Skin epidermis (tissue), 12 donors: ENCODE measurements around the gene ZSWIM5.
"Not testable (repeated sequence)": the region's sequence is repeated elsewhere in the genome, so short reads cannot be mapped to it uniquely, and the experiment has no call there.

Experiments
- H3K27ac ChIP-seq, 21 experiments: fragments of 200-600 bp; sonication (generic) in 11 of 21; one replicate each; pipeline ENCODE4 v1.5.0; 2020; ENCODE audit warnings: mild to moderate bottlenecking in 3 of 21, inconsistent platforms in 2 of 21, moderate library complexity in 2 of 21
- H3K4me3 ChIP-seq, 7 experiments: fragments of 200-600 bp; sonication (generic) in 2 of 7; one replicate each; pipeline ENCODE4 v1.5.0; 2020; ENCODE audit warnings: inconsistent platforms in 2 of 7, mild to moderate bottlenecking in 2 of 7, moderate library complexity in 1 of 7

The ZSWIM5 gene

DNA sequence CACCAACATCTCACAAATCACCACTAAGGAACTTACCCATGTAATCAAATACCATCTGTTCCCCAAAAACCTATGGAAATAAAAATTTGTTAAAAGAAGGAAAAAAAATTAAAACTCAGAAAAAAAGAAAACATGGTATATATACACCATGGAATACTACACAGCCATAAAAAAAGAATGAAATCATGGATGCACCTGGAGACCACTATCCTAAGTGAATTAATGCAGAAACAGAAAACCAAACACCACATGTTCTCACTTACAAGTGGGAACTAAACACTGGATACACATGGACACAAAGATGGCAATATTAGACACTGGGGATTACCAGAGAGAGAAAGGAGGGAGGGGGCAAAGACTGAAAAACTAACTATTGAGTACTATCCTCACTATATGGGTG lies 50.4 kb downstream of the ZSWIM5 start:
- H3K27ac ChIP-seq, result no peak overlapping the region

DNA sequence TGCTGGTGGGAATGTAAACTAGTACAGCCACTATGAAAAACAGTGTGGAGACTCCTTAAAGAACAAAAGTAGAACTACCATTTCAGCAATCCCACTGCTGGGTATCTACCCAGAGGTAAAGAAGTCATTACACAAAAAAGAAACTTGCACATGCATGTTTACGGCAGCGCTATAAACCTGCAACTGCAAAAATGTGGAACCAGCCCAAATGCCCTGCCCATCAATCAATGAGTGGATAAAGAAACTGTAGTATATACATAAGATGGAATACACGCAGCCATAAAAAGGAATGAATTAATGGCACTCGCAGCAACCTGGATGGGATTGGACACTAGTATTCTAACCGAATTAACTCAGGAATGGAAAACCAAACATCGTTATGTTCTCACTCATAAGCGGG lies 51.0 kb downstream of the ZSWIM5 start:
- Histone ChIP-seq H3K4me3 (no peak overlapping the region), H3K27ac (no peak overlapping the region)

More for the DNA sequence above, 50.4 kb downstream of the ZSWIM5 start:
- H3K4me3 ChIP-seq, result no peak overlapping the region

DNA sequence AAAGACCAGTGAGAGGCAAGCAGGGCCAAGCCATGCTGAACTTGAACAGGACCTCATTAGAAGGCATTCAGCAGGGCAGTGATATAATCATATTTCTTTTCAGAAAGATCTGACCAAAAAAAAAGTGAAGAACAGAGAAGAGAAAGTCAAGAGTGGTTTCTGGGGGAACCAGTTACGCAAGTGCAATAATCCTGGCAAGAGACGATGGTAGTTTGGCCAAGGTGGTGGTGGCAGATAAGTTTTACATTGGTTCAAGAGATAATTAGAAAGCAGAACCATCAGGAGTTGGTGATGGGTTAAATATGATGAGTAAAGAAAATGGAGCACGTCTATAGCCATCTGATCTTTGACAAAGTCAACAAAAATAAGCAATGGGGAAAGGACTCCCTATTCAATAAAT lies 54.3 kb downstream of the ZSWIM5 start:
- Histone ChIP-seq H3K4me3 (no peak overlapping the region), H3K27ac (no peak overlapping the region)

DNA sequence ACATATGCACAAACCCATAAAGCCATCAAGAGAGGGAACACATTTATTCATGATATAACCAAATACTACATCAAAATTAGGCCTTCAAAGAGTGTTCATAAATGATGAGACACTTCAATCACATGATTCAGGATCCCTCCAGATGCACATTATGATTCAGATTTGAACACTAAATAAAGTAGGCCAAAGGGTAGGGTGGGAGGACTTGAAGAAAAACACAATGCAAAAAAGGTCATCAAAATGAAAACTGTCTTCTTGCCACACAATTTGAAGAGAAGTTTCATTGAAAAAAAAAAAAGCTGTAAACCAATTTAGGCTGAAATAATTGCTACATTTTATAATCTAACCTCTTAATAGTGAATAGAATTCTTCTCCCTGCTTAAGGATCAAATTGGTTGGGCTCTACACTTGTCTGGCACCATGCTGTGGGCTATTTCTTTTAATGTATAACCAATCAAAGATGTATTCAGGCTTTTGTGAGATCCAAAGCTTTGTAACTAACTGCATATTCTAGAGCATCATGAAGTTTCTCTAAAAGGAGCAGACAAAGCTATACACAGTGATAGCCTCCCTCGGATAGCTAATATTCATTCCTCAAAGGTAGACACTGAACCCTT lies 58.1 kb downstream of the ZSWIM5 start:
- Histone ChIP-seq H3K27ac (no peak overlapping the region), H3K4me3 (no peak overlapping the region)

DNA sequence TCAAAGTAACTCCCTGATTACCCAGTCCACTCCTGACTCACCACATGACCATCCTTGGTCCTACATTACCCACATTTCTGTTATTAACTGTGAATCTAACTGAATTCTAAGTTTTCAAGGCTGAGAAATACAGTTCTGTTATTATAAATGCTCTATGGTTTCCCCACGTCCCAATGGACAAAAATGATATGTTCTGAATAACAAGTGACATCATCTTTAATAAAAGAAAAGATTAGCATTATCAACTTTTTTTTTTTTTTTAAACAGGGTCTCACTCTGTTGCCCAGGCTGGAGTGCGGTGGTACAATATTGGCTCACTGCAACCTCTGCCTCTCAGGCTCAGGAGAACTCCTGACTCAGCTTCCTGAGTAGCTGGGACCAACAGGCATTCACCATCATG lies 59.6 kb downstream of the ZSWIM5 start:
- H3K27ac ChIP-seq, result no peak overlapping the region
- H3K4me3 ChIP-seq, result no peak overlapping the region

DNA sequence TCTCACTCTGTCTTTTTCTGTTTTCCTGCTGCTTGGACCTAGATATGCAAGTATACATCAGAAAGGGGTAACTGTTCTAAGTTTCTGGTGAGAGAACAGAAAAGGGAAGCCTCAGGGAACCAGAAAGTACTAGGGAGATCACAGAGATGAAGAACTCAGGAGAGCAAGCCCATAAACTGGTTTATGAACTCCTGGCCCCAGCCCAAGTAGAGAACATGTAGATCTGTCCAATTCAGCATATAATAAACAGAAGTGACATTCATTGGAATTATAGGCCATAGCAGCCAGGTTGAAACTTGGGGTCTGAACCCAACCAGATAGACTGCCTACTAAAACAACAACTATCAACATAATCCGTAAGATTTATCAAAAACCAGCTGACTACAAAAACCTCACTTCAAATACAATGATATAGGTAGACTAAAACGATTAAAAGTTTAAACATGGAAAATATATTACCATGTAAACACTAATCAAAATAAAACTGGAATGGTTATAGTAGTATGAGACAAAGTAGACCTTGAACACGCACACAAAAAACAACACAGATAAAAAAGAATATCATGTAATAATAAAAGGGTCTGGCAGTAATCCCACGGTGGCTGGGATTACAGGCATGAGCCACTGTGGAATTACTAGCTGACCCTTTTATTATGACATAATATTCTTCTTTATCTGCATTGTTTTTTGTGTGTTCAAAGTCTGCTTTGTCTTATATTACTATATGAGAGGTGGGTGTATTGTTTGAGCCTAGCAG lies 65.0 kb downstream of the ZSWIM5 start:
- Histone ChIP-seq H3K4me3 (no peak overlapping the region), H3K27ac (no peak overlapping the region)

DNA sequence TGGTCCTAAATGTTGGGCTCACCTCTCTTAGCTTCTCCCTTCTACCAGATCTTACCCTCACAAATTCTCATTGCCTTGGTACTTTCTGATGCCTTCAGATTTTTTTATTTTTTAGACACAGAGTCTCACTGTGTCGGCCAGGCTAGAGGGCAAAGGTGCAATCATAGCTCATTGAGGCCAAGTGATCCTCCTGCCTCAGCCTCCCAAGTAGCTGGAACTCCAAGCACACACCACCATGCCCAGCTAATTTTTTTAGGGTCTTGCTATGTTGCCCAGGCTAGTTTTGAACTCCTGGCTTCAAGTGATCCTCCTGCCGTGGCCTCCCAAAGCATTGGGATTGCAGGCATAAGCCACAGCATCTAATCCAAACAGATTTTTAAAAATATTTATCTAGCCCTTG lies 69.4 kb downstream of the ZSWIM5 start:
- no peak overlapping the region for H3K4me3 ChIP-seq
- no peak overlapping the region for H3K27ac ChIP-seq

DNA sequence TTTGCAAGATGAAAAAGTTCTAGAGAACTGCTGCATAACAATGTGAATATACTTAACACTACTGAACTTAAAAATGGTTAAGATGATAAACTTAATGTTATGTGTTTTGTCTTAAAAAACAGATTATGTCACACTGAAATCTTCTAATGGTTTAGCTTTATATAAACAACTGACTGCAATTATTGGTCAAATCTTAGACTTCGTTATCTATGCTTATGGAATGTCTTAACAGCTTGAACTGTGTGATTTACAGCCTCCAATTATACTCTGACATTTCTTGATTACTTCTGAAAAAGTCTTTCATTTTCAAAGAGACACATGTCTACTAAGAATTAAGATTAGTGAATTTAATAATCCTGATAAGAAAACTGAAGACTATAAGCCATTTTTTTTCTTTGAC lies 71.1 kb downstream of the ZSWIM5 start:
- H3K4me3 ChIP-seq, result no peak overlapping the region
- no peak overlapping the region for H3K27ac ChIP-seq

DNA sequence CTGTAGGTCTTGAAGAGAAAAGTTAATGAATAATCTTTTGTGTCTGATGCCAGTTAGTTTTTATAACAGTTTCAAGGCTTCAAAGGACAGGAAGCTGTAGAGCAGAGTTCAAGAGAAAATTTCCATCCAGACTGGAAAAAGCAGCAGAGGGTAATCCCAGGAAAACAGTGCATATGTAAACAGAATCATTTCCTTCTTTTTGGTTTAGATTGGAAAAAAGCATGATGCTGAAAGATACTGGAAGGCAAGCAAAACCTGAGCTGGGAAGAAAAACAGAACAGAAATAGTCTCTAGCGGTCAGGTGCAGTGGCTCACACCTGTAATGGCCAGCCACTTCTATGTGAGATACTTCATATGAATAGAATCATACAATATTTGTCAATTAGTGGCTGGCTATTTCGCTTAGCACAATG lies 71.9 kb downstream of the ZSWIM5 start:
- Histone ChIP-seq H3K27ac (no peak overlapping the region), H3K4me3 (no peak overlapping the region)

DNA sequence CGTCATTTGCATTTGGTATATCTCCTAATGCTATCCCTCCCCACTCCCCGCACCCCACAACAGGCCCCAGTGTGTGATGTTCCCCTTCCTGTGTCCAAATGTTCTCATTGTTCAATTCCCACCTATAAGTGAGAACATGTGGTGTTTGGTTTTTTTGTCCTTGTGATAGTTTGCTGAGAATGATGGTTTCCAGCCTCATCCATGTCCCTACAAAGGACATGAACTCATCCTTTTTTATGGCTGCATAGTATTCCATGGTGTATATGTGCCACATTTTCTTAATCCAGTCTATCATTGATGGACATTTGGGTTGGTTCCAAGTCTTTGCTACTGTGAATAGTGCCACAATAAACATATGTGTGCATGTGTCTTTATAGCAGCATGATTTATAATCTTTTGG lies 73.7 kb downstream of the ZSWIM5 start:
- H3K27ac ChIP-seq, result not testable (repeated sequence)

DNA sequence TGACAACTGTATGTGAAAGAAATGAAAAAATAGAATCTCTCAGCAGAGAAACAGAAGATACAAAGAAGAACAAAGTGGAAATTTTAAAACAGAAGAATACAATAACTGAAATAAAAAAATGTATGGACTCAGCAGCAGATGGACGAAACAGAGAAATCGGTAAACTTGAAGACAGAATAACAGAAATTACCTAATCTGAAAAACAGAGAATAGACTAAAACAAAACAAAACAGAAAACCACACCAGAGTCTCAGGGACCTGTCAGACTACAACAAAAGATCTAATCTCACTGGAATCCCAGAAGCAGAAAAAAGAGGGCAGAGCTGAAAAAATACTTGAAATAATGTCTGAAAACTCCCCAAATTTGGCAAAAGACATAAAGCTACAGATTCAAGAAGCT lies 83.0 kb downstream of the ZSWIM5 start:
- H3K27ac ChIP-seq, result no peak overlapping the region
- no peak overlapping the region for H3K4me3 ChIP-seq

More for the DNA sequence above, 73.7 kb downstream of the ZSWIM5 start:
- H3K4me3 ChIP-seq, result not testable (repeated sequence)

DNA sequence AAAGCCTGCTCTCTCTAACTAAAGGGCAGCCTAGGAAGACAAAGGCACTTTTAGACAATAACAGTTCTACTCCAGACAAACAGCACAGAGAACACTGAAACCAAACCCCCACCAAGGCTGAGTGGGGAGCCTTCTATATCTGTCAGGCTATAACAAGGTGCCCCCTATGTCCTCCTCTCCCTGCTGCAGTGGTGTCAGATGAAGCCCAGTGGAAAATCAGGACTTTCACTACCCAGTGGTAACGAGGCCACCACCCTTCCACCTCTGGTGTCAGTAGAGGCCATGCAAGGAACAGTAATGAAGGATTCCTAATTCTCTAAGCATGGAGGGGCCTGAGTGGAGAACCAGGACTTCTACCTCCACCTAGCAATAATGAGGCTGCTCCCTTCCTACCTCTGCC lies 83.7 kb downstream of the ZSWIM5 start:
- H3K4me3 ChIP-seq, result no peak overlapping the region
- no peak overlapping the region for H3K27ac ChIP-seq

DNA sequence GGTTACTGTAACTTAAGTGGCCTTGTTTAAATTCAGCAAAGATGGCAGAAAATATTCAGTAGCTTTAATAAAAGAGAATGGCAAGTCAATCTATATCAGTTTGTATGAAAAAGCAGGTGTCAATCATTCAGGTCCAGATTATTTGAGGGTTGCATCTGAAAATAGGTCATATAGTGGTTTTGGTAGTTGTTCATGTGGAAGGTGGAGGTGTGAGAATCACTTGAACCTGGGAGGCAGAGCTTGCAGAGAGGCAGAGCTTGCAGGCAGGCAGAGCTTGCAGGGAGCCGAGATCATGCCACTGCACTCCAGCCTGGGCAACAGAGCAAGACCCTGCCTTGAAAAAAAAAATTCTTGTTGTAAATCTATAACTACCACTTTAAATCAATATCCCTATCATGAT lies 88.6 kb downstream of the ZSWIM5 start:
- Histone ChIP-seq H3K27ac (no peak overlapping the region), H3K4me3 (no peak overlapping the region)

DNA sequence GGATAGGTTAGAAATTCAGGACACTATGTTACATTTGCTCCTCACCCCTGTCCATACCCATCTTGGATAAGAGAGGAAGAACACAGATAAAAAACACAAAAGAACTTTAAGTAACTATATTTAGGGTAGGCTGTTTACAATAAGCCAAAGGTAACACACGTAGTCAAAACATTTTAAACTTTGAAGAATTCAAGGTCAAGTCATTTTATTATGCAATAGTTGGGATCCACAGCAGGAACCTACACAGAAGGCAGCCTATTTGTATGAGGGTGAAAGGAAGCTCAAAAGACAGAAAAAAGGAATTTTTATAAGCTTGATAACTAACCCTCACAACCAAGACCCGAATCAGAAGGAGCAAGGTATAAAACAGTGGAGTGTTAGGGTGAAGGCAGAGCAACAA lies 89.6 kb downstream of the ZSWIM5 start:
- Histone ChIP-seq H3K4me3 (no peak overlapping the region), H3K27ac (no peak overlapping the region)

DNA sequence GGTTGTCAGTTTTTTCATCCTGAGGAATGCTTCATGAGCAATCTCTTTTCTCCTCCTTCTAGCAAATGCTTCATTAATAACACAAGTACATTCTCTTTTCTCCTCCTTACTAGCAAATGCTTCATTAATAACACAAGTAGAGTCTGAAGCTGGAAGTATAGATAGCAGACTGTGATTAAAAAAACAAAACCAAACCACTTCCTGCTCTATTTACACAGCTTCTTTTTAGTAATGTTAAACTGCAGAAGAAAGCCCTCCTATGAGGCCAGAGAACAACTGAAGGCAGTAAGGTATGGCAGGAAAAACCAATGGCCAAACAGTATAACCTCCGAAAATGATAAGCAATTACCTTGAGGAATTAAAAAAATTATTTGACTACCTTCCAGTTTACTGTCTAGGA lies 90.1 kb downstream of the ZSWIM5 start:
- Histone ChIP-seq H3K4me3 (no peak overlapping the region), H3K27ac (no peak overlapping the region)

DNA sequence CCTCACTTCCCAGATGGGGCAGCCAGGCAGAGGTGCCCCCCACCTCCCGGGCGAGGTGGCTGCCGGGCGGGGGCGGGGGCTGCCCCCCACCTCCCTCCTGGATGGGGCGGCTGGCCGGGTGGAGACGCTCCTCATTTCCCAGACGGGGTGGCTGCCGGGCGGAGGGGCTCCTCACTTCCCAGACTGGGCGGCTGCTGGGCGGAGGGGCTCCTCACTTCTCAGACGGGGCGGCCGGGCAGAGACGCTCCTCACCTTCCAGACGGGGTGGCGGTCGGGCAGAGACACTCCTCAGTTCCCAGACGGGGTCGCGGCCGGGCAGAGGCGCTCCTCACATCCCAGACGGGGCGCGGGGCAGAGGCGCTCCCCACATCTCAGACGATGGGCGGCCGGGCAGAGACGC lies 91.2 kb downstream of the ZSWIM5 start:
- not testable (repeated sequence) for H3K27ac ChIP-seq, H3K4me3 ChIP-seq

DNA sequence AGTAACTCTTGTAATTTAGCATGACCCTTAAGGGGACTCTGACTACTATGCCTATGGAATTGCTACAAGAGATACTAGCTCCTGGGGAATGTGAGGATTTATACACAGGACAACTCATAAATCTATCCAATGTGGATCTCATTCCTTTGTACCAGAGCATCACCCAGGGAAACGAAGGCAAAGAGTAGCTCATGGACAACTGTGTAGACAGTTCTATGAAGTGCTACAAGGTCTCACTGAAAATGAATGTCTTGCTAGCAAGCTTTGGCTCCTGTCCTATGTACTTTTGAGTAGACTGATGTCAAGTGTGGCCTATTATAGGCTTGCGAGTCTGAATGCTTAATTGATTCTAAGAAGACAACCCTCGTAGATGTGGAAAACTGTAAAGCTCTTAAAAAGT lies 93.7 kb downstream of the ZSWIM5 start:
- no peak overlapping the region for H3K27ac ChIP-seq
- H3K4me3 ChIP-seq, result no peak overlapping the region

DNA sequence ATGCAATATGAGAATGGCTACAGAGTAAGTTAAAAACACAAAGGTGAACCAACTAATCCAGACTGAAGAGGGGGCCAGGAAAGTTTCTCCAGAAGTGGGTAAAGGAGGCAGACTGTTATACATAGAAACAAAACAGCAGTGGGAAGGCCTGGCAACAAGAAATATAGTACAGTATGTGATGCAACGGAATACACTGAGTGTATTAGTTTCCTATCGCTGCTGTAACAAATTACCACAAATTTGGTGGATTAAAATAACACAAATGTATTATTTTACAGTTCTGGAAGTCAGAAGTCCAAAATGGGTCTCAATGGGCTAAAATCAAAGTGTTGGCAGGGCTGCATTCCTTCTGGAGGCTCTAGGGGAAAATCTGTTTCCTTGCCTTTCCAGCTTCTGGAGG lies 95.2 kb downstream of the ZSWIM5 start:
- Histone ChIP-seq H3K27ac (no peak overlapping the region), H3K4me3 (no peak overlapping the region)

DNA sequence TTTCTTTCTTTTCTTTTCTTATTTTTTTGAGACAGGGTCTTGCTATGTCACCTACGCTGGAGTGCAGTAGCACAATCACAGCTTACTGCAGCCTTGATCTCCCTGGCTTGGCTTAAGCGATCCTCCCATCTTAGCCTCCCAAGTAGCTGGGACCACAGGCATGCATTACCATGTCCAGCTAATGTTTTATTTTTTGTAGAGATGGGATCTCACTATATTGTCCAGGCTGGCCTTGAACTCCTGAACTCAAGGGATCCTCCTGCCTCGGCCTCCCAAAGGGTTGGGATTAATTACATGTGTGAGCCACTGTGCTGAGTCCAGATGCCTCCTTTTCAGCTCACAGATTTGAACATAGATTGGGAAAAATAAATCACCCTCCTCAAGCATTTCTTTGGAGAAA lies 98.6 kb downstream of the ZSWIM5 start:
- Histone ChIP-seq H3K4me3 (no peak overlapping the region), H3K27ac (no peak overlapping the region)

DNA sequence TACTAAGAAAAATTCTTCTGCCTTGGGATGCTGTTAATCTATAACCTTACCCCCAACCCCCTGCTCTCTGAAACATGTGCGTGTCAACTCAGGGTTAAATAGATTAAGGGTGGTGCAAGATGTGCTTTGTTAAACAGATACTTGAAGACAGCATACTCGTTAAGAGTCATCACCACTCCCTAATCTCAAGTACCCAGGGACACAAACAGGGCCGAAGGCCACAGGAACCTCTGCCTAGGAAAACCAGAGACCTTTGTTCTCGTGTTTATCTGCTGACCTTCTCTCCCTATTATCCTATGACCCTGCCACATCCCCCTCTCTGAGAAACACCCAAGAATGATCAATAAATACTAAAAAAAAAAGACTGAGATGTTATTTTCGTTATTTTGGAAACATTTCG lies 99.5 kb downstream of the ZSWIM5 start:
- H3K4me3 ChIP-seq, H3K27ac ChIP-seq: not testable (repeated sequence)

DNA sequence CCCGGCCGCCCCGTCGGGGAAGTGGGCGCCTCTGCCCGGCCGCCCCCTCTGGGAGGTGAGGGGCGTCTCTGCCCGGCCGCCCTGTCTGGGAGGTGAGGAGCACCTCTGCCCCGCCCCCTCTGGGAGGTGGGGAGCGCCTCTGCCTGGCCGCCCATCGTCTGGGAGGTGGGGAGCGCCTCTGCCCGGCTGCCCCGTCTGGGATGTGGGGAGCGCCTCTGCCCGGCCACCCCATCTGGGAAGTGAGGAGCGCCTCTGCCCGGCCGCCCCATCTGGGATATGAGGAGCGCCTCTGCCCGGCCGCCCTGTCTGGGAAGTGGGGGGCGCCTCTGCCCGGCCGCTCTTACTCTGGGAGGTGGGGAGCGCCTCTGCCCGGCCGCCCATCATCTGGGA lies 100.3 kb downstream of the ZSWIM5 start:
- not testable (repeated sequence) for H3K27ac ChIP-seq, H3K4me3 ChIP-seq
